ENCODE measurements around the gene LMBRD2. TPM values are rescaled to one million over a fixed set of nuclear protein-coding genes. Genes with fewer than 3 reads are reported as not detected.
"Not testable (repeated sequence)": the region's sequence is repeated elsewhere in the genome, so short reads cannot be mapped to it uniquely, and the experiment has no call there.

The LMBRD2 gene
- total RNA-seq, 2 experiments from 2014 or later = 11.5 to 11.8 TPM

GRCh38 chr5:36138900-36139683, 12.6 kb downstream of the LMBRD2 start:
- H3K9me3 Mint-ChIP-seq (ENCODE audit: insufficient read depth) = no peaks in the 10 kb centered on the region
- H3K4me1 Mint-ChIP-seq (ENCODE audit: low read depth) = no peaks in the 10 kb centered on the region
- ChIA-PET POLR2A (interaction anchor here (2.5 kb wide), 1 partner anchor 12 kb away, joined by 17 read pairs; the partner anchor contains the start of genes LMBRD2 and SKP2), CTCF (interaction anchor here (1.2 kb wide), 1 partner anchor 10 kb away, joined by 3 read pairs; no protein-coding TSS in a partner anchor)
- DNase-seq = no peak
- no peak for ATAC-seq
- no peak overlapping the region for H3K4me3 Mint-ChIP-seq
- H3K27ac Mint-ChIP-seq = no peak overlapping the region
- H3K36me3 Mint-ChIP-seq (ENCODE audit: low read depth) = peaks cover 50% of the 10 kb centered on the region
- no peaks in the 10 kb centered on the region for H3K27me3 Mint-ChIP-seq (ENCODE audit: low read depth)

GRCh38 chr5:36136581-36136980, 15.1 kb downstream of the LMBRD2 start:
- Mint-ChIP-seq H3K9me3 (ENCODE audit: insufficient read depth) (no peaks in the 10 kb centered on the region), H3K4me1 (ENCODE audit: low read depth) (no peaks in the 10 kb centered on the region)
- POLR2A ChIA-PET = no interaction called here

GRCh38 chr5:36135988-36136387, 15.7 kb downstream of the LMBRD2 start:
- DNase-seq (no peak), ATAC-seq (no peak)
- Mint-ChIP-seq H3K4me3 (no peak overlapping the region), H3K27ac (no peak overlapping the region), H3K27me3 (ENCODE audit: low read depth) (no peaks in the 10 kb centered on the region), H3K9me3 (ENCODE audit: insufficient read depth) (no peaks in the 10 kb centered on the region), H3K4me1 (ENCODE audit: low read depth) (no peaks in the 10 kb centered on the region), H3K36me3 (ENCODE audit: low read depth) (peaks cover 56% of the 10 kb centered on the region)
- CTCF ChIA-PET = no interaction called here
- POLR2A ChIA-PET = no interaction called here

More at GRCh38 chr5:36136581-36136980, 15.1 kb downstream of the LMBRD2 start:
- Mint-ChIP-seq H3K27ac (no peak overlapping the region), H3K4me3 (no peak overlapping the region), H3K27me3 (ENCODE audit: low read depth) (no peaks in the 10 kb centered on the region), H3K36me3 (ENCODE audit: low read depth) (peaks cover 56% of the 10 kb centered on the region)
- DNase-seq (no peak), ATAC-seq (no peak)
- CTCF ChIA-PET = no interaction called here

GRCh38 chr5:36133009-36133408, 18.7 kb downstream of the LMBRD2 start:
- DNase-seq; CTCF ChIA-PET; ATAC-seq; H3K4me3 Mint-ChIP-seq; POLR2A ChIA-PET; H3K27me3 Mint-ChIP-seq (ENCODE audit: low read depth); H3K9me3 Mint-ChIP-seq (ENCODE audit: insufficient read depth); H3K27ac Mint-ChIP-seq; H3K4me1 Mint-ChIP-seq (ENCODE audit: low read depth): not testable (repeated sequence)
- peaks cover 55% of the 10 kb centered on the region for H3K36me3 Mint-ChIP-seq (ENCODE audit: low read depth)

- H3K9me3 Mint-ChIP-seq (ENCODE audit: insufficient read depth); DNase-seq; H3K27me3 Mint-ChIP-seq (ENCODE audit: low read depth); POLR2A ChIA-PET; H3K4me3 Mint-ChIP-seq; H3K27ac Mint-ChIP-seq; ATAC-seq; H3K4me1 Mint-ChIP-seq (ENCODE audit: low read depth): not testable (repeated sequence)
- peaks cover 55% of the 10 kb centered on the region for H3K36me3 Mint-ChIP-seq (ENCODE audit: low read depth)
- CTCF ChIA-PET = interaction anchor here (1.4 kb wide), 1 partner anchor 112 kb away, joined by 3 read pairs; the partner anchor contains the start of gene NADK2
Measured at GRCh38 chr5:36129666-36130065, 22.0 kb downstream of the LMBRD2 start.

GRCh38 chr5:36128795-36129194, 22.9 kb downstream of the LMBRD2 start:
- POLR2A ChIA-PET = no interaction called here
- CTCF ChIA-PET = interaction anchor here (1.4 kb wide), 2 partner anchors 10 to 113 kb away, joined by 3 read pairs; partner anchors contain the start of gene NADK2

GRCh38 chr5:36125868-36126267, 25.8 kb downstream of the LMBRD2 start:
- Mint-ChIP-seq H3K36me3 (ENCODE audit: low read depth) (peaks cover 44% of the 10 kb centered on the region), H3K27me3 (ENCODE audit: low read depth) (no peaks in the 10 kb centered on the region), H3K4me3 (no peak overlapping the region), H3K27ac (no peak overlapping the region), H3K4me1 (ENCODE audit: low read depth) (peaks cover 4% of the 10 kb centered on the region), H3K9me3 (ENCODE audit: insufficient read depth) (peaks cover 5% of the 10 kb centered on the region)
- ATAC-seq (no peak), DNase-seq (no peak)
- CTCF ChIA-PET = interaction anchor here (0.9 kb wide), 1 partner anchor 25 kb away, joined by 3 read pairs; no protein-coding TSS in a partner anchor
- POLR2A ChIA-PET = interaction anchor here (1.2 kb wide), 1 partner anchor 25 kb away, joined by 3 read pairs; no protein-coding TSS in a partner anchor

More at GRCh38 chr5:36128795-36129194, 22.9 kb downstream of the LMBRD2 start:
- Mint-ChIP-seq H3K27ac (no peak overlapping the region), H3K27me3 (ENCODE audit: low read depth) (no peaks in the 10 kb centered on the region), H3K4me3 (no peak overlapping the region), H3K4me1 (ENCODE audit: low read depth) (peaks cover 4% of the 10 kb centered on the region), H3K36me3 (ENCODE audit: low read depth) (peaks cover 52% of the 10 kb centered on the region), H3K9me3 (ENCODE audit: insufficient read depth) (peaks cover 5% of the 10 kb centered on the region)
- ATAC-seq (no peak), DNase-seq (no peak)

- Mint-ChIP-seq H3K4me3 (no peak overlapping the region), H3K27ac (no peak overlapping the region), H3K9me3 (ENCODE audit: insufficient read depth) (no peaks in the 10 kb centered on the region), H3K36me3 (ENCODE audit: low read depth) (peaks cover 30% of the 10 kb centered on the region), H3K4me1 (ENCODE audit: low read depth) (no peaks in the 10 kb centered on the region), H3K27me3 (ENCODE audit: low read depth) (no peaks in the 10 kb centered on the region)
- no peak for ATAC-seq
- ChIA-PET CTCF (interaction anchor here (1.3 kb wide), 1 partner anchor 32 kb away, joined by 4 read pairs; no protein-coding TSS in a partner anchor), POLR2A (no interaction called here)
- no peak for DNase-seq
Measured at GRCh38 chr5:36111238-36111637, 40.4 kb downstream of the LMBRD2 start.

- ChIA-PET CTCF (no interaction called here), POLR2A (no interaction called here)
- Mint-ChIP-seq H3K4me3 (no peak overlapping the region), H3K27me3 (ENCODE audit: low read depth) (no peaks in the 10 kb centered on the region), H3K4me1 (ENCODE audit: low read depth) (no peaks in the 10 kb centered on the region), H3K36me3 (ENCODE audit: low read depth) (peaks cover 34% of the 10 kb centered on the region), H3K9me3 (ENCODE audit: insufficient read depth) (no peaks in the 10 kb centered on the region), H3K27ac (no peak overlapping the region)
- DNase-seq (no peak), ATAC-seq (no peak)
Measured at GRCh38 chr5:36108758-36109460, 42.8 kb downstream of the LMBRD2 start.

- no peak for ATAC-seq
- POLR2A ChIA-PET = no interaction called here
- H3K27ac Mint-ChIP-seq = no peak overlapping the region
- no peaks in the 10 kb centered on the region for H3K4me1 Mint-ChIP-seq (ENCODE audit: low read depth)
- H3K9me3 Mint-ChIP-seq (ENCODE audit: insufficient read depth) = no peaks in the 10 kb centered on the region
- CTCF ChIA-PET = interaction anchor here (2.4 kb wide), 1 partner anchor 27 kb away, joined by 11 read pairs; no protein-coding TSS in a partner anchor
- no peak for DNase-seq
- H3K27me3 Mint-ChIP-seq (ENCODE audit: low read depth) = no peaks in the 10 kb centered on the region
- no peak overlapping the region for H3K4me3 Mint-ChIP-seq
- H3K36me3 Mint-ChIP-seq (ENCODE audit: low read depth) = peaks cover 38% of the 10 kb centered on the region
Measured at GRCh38 chr5:36105819-36106218, 45.9 kb downstream of the LMBRD2 start.

- Mint-ChIP-seq H3K36me3 (ENCODE audit: low read depth) (peaks cover 9% of the 10 kb centered on the region), H3K9me3 (ENCODE audit: insufficient read depth) (no peaks in the 10 kb centered on the region), H3K4me1 (ENCODE audit: low read depth) (no peaks in the 10 kb centered on the region), H3K27me3 (ENCODE audit: low read depth) (no peaks in the 10 kb centered on the region), H3K4me3 (no peak overlapping the region), H3K27ac (no peak overlapping the region)
- POLR2A ChIA-PET = no interaction called here
- CTCF ChIA-PET = no interaction called here
- ATAC-seq (no peak), DNase-seq (no peak)
Measured at GRCh38 chr5:36099748-36100147, 51.9 kb downstream of the LMBRD2 start.

GRCh38 chr5:36096486-36096885, 55.2 kb downstream of the LMBRD2 start:
- no peaks in the 10 kb centered on the region for H3K4me1 Mint-ChIP-seq (ENCODE audit: low read depth)
- H3K36me3 Mint-ChIP-seq (ENCODE audit: low read depth) = peaks cover 2% of the 10 kb centered on the region
- no peak overlapping the region for H3K27ac Mint-ChIP-seq
- DNase-seq (no peak), ATAC-seq (no peak)
- ChIA-PET POLR2A (no interaction called here), CTCF (no interaction called here)
- H3K9me3 Mint-ChIP-seq (ENCODE audit: insufficient read depth) = no peaks in the 10 kb centered on the region
- H3K27me3 Mint-ChIP-seq (ENCODE audit: low read depth) = no peaks in the 10 kb centered on the region
- no peak overlapping the region for H3K4me3 Mint-ChIP-seq
